Mesenteric fat pad (tissue), 1 donor: Measurements from ENCODE around the gene DHRSX. TPM values are rescaled to one million over a fixed set of nuclear protein-coding genes. Genes with fewer than 3 reads are reported as not detected.
"Not testable (repeated sequence)": the region's sequence is repeated elsewhere in the genome, so short reads cannot be mapped to it uniquely, and the experiment has no call there.

ENCODE experiments used
- DNase-seq: peaks from one replicate; pipeline ENCODE4 v3.0.0-alpha.2; 2020; ENCODE audit warnings: low spot score
- total RNA-seq: library from RNA; stranded (reverse); fragmentation: NEBNext Ultra II Directional; extraction: Animal tissue kit (Norgen Biotek cat#: 25700); gene quantifications from one replicate; pipeline ENCODE4 v1.2.1, GENCODE V29; 2021
- donor health status: DM: yes; HTN: yes; CAD: no.

The DHRSX gene
- total RNA-seq, 1 donor from 2014 or later = 27.0 TPM

- no peak for DNase-seq
Observed at GRCh38 chrX:2360731-2361130, 140.0 kb downstream of the DHRSX start.

GRCh38 chrX:2359522-2359921 lies 141.3 kb downstream of the DHRSX start:
- not testable (repeated sequence) for DNase-seq

- no peak for DNase-seq
Observed at GRCh38 chrX:2351999-2352995, 148.5 kb downstream of the DHRSX start.

- no peak for DNase-seq
Observed at GRCh38 chrX:2351321-2351720, 149.5 kb downstream of the DHRSX start.

- not testable (repeated sequence) for DNase-seq
Observed at GRCh38 chrX:2350703-2351102, 150.1 kb downstream of the DHRSX start.

- DNase-seq = not testable (repeated sequence)
Observed at GRCh38 chrX:2350036-2350435, 150.7 kb downstream of the DHRSX start.

GRCh38 chrX:2348211-2348610 lies 152.6 kb downstream of the DHRSX start:
- DNase-seq = no peak

- DNase-seq = no peak
Observed at GRCh38 chrX:2346158-2346557, 154.6 kb downstream of the DHRSX start.

GRCh38 chrX:2345562-2345961 lies 155.2 kb downstream of the DHRSX start:
- no peak for DNase-seq

- no peak for DNase-seq
Observed at GRCh38 chrX:2343413-2343812, 157.4 kb downstream of the DHRSX start.

GRCh38 chrX:2342874-2343273 lies 157.9 kb downstream of the DHRSX start:
- no peak for DNase-seq

- no peak for DNase-seq
Observed at GRCh38 chrX:2342281-2342688, 158.5 kb downstream of the DHRSX start.

GRCh38 chrX:2340991-2341390 lies 159.8 kb downstream of the DHRSX start:
- DNase-seq = no peak

GRCh38 chrX:2336181-2336580 lies 164.6 kb downstream of the DHRSX start:
- no peak for DNase-seq

GRCh38 chrX:2334237-2334636 lies 166.5 kb downstream of the DHRSX start:
- no peak for DNase-seq

- DNase-seq = no peak
Observed at GRCh38 chrX:2332252-2332651, 168.5 kb downstream of the DHRSX start.

- DNase-seq = no peak
Observed at GRCh38 chrX:2330910-2331309, 169.9 kb downstream of the DHRSX start.

GRCh38 chrX:2330487-2330886 lies 170.3 kb downstream of the DHRSX start:
- DNase-seq = no peak

- DNase-seq = no peak
Observed at GRCh38 chrX:2327423-2327822, 173.4 kb downstream of the DHRSX start.

- no peak for DNase-seq
Observed at GRCh38 chrX:2325076-2325784, 175.5 kb downstream of the DHRSX start.

GRCh38 chrX:2324151-2324550 lies 176.6 kb downstream of the DHRSX start:
- no peak for DNase-seq

- no peak for DNase-seq
Observed at GRCh38 chrX:2321411-2321810, 179.4 kb downstream of the DHRSX start.
